SK-N-SH (cell line): ENCODE measurements around the gene DACT2. TPM values are rescaled to one million over a fixed set of nuclear protein-coding genes. Genes with fewer than 3 reads are reported as not detected.

Experiments
- CTCF ChIA-PET: fragments of 300-600, 350-600 bp; formaldehyde crosslinking; extraction: SDS; loops from one replicate; lab custom pipeline; 2021; lab: Yijun Ruan, JAX
- POLR2A ChIA-PET: fragments of 350-600 bp; sonication (Branson Sonifier 250); formaldehyde crosslinking; extraction: SDS; loops from one replicate; lab custom pipeline; 2020; ENCODE audit warnings: antibody characterized with exemption, inconsistent platforms; lab: Yijun Ruan, JAX
- DNase-seq: peaks from one replicate; pipeline ENCODE4 v3.0.0; 2012
- H2AFZ ChIP-seq: fragments of 200-600 bp; sonication (generic); 2 replicates; pipeline ENCODE4 v1.8.1; 2016; ENCODE audit warnings: antibody characterized with exemption, mild to moderate bottlenecking, low read depth
- H3F3A ChIP-seq: fragments of 200-600 bp; sonication (generic); replicated peaks from 2 replicates; pipeline ENCODE3; 2016; ENCODE audit warnings: antibody characterized with exemption, mild to moderate bottlenecking; ENCODE audit not compliant: insufficient read depth
- H3K27ac ChIP-seq, 2 experiments: fragments of 200-500 bp in 1 of 2; fragments of 200-600 bp in 1 of 2; sonication (Bioruptor generic) in 1 of 2; sonication (generic), shearing (Covaris generic) in 1 of 2; 2 replicates each; pipeline versions ENCODE4 v1.5.1 to v1.6.1; 2014 to 2016; ENCODE audit warnings: low read depth in 2 of 2, inconsistent platforms in 1 of 2, low read length in 1 of 2, mild to moderate bottlenecking in 1 of 2, mixed read lengths in 1 of 2
- H3K27me3 ChIP-seq: fragments of 200-600 bp; sonication (generic), shearing (Covaris generic); 2 replicates; pipeline ENCODE4 v1.6.1; 2016; ENCODE audit warnings: mixed run types; ENCODE audit not compliant: insufficient read depth
- H3K36me3 ChIP-seq, 2 experiments: fragments of 200-500 bp in 1 of 2; fragments of 200-600 bp in 1 of 2; sonication (Bioruptor generic) in 1 of 2; sonication (generic) in 1 of 2; replicated peaks in 1 of 2; 2 replicates each; pipeline versions ENCODE3 to v1.5.1; 2014 to 2016; ENCODE audit warnings: low read length in 1 of 2, mild to moderate bottlenecking in 1 of 2; ENCODE audit not compliant: insufficient read depth in 2 of 2, control insufficient read depth in 1 of 2
- H3K4me1 ChIP-seq, 2 experiments: fragments of 200-500 bp in 1 of 2; fragments of 200-600 bp in 1 of 2; sonication (Bioruptor generic) in 1 of 2; sonication (generic), shearing (Covaris generic) in 1 of 2; 2 replicates each; pipeline versions ENCODE4 v1.5.1 to v1.6.1; 2014 to 2016; ENCODE audit warnings: low read depth in 1 of 2, low read length in 1 of 2, mixed run types in 1 of 2; ENCODE audit not compliant: insufficient read depth in 2 of 2, control insufficient read depth in 1 of 2
- H3K4me2 ChIP-seq: fragments of 200-600 bp; sonication (generic), shearing (Covaris generic); 2 replicates; pipeline ENCODE4 v1.6.1; 2017; ENCODE audit warnings: mixed run types
- H3K4me3 ChIP-seq, 2 experiments: fragments of 200-500 bp in 1 of 2; fragments of 200-600 bp in 1 of 2; sonication (Bioruptor generic) in 1 of 2; sonication (generic), shearing (Covaris generic) in 1 of 2; 2 replicates each; pipeline versions ENCODE4 v1.5.1 to v1.8.1; 2014 to 2016; ENCODE audit warnings: low read depth in 2 of 2, inconsistent platforms in 1 of 2, low read length in 1 of 2, mild to moderate bottlenecking in 1 of 2, mixed read lengths in 1 of 2, moderate library complexity in 1 of 2
- H3K79me2 ChIP-seq: fragments of 200-600 bp; sonication (generic); 2 replicates; pipeline ENCODE4 v1.8.1; 2017; ENCODE audit warnings: mild to moderate bottlenecking; ENCODE audit not compliant: insufficient read depth
- H3K9ac ChIP-seq: fragments of 200-600 bp; sonication (generic); 2 replicates; pipeline ENCODE4 v1.6.1; 2017; ENCODE audit warnings: mixed run types
- H3K9me2 ChIP-seq: fragments of 200-600 bp; sonication (generic); 2 replicates; pipeline ENCODE4 v1.6.1; 2017; ENCODE audit warnings: mixed run types
- H3K9me3 ChIP-seq: fragments of 200-600 bp; sonication (generic); 2 replicates; pipeline ENCODE4 v1.6.1; 2017; ENCODE audit warnings: mixed run types, mild to moderate bottlenecking, moderate library complexity
- H4K20me1 ChIP-seq: fragments of 200-600 bp; sonication (generic); 2 replicates; pipeline ENCODE4 v1.6.1; 2017; ENCODE audit warnings: mild to moderate bottlenecking, mixed run types; ENCODE audit not compliant: insufficient read depth
- CHD2 ChIP-seq: fragments of 150-350 bp; IDR thresholded peaks from 2 replicates; pipeline ENCODE4 v1.6.1; 2018; ENCODE audit warnings: low read length; ENCODE audit not compliant: partially characterized antibody
- CTCF ChIP-seq: fragments of 200-600 bp; sonication (generic); IDR thresholded peaks from 2 replicates; pipeline ENCODE4 v1.6.1; 2017; ENCODE audit warnings: antibody characterized with exemption, mild to moderate bottlenecking, moderate library complexity
- ELF1 ChIP-seq: IDR thresholded peaks from 2 replicates; pipeline ENCODE4 v1.4.0; 2012
- FOSL2 ChIP-seq: IDR thresholded peaks from 2 replicates; pipeline ENCODE4 v1.4.0; 2012; ENCODE audit warnings: low read depth, mild to moderate bottlenecking, moderate library complexity, borderline replicate concordance
- FOXJ3 ChIP-seq: sonication (generic); formaldehyde crosslinking; IDR thresholded peaks from 2 replicates; pipeline ENCODE4 v1.5.1; 2020; ENCODE audit warnings: mild to moderate bottlenecking, missing genetic modification reagents
- GABPA ChIP-seq: IDR thresholded peaks from 2 replicates; pipeline ENCODE4 v1.4.0; 2012; ENCODE audit warnings: low read depth, mild to moderate bottlenecking
- IRF3 ChIP-seq: fragments of 150-350 bp; IDR thresholded peaks from 2 replicates; pipeline ENCODE4 v1.6.1; 2016; ENCODE audit warnings: mild to moderate bottlenecking, low read depth, low read length
- RAD21 ChIP-seq: IDR thresholded peaks from 2 replicates; pipeline ENCODE4 v1.6.1; 2012; ENCODE audit warnings: mild to moderate bottlenecking, low read length
- RFX5 ChIP-seq: IDR thresholded peaks from 2 replicates; pipeline ENCODE4 v1.6.1; 2012; ENCODE audit warnings: mild to moderate bottlenecking, improper control_type of control experiment, low read length
- RXRA ChIP-seq: IDR thresholded peaks from 2 replicates; pipeline ENCODE4 v1.4.0; 2012; ENCODE audit warnings: low read depth, mild to moderate bottlenecking, borderline replicate concordance
- SIN3A ChIP-seq: IDR thresholded peaks from 2 replicates; pipeline ENCODE4 v1.6.1; 2012; ENCODE audit warnings: low read depth, mild to moderate bottlenecking, low read length, moderate library complexity, borderline replicate concordance
- TCF12 ChIP-seq: IDR thresholded peaks from 2 replicates; pipeline ENCODE4 v1.4.0; 2012
- TEAD4 ChIP-seq: IDR thresholded peaks from 2 replicates; pipeline ENCODE4 v1.4.0; 2012; ENCODE audit warnings: mild to moderate bottlenecking, borderline replicate concordance; ENCODE audit not compliant: insufficient read depth
- USF1 ChIP-seq: IDR thresholded peaks from 2 replicates; pipeline ENCODE4 v1.4.0; 2012; ENCODE audit warnings: low read depth, borderline replicate concordance
- WGBS: methylation state at CpG from one replicate; pipeline ENCODE4 v1.1.6; 2017; ENCODE audit warnings: low lambda C conversion rate; 5-methylcytosine and 5-hydroxymethylcytosine counted together
- polyA plus RNA-seq, 3 experiments: library from polyadenylated mRNA; depleted of rRNA; stranded (reverse); fragments of >200 nt; gene quantifications; 2 replicates each; pipeline ENCODE4 v1.2.3, GENCODE V29; 2012

The DACT2 gene
- polyA plus RNA-seq, 1 of the 3 experiments (the other 2 are of a cell fraction), result not detected

- Histone ChIP-seq H3K9me2 (no peaks in the 10 kb centered on the region), H3K79me2 (no peaks in the 10 kb centered on the region), H3F3A (no peaks in the 10 kb centered on the region), H3K27ac (no peak overlapping the region), H3K4me3 (no peak overlapping the region), H3K9ac (no peak overlapping the region), H3K9me3 (no peaks in the 10 kb centered on the region), H3K4me2 (no peak overlapping the region), H3K27me3 (no peaks in the 10 kb centered on the region), H4K20me1 (no peaks in the 10 kb centered on the region), H2AFZ (no peak overlapping the region), H3K4me1 (peaks cover 0 to 12% of the 10 kb centered on the region in 2 experiments; a peak in 2 of 4 replicates), H3K36me3 (no peaks in the 10 kb centered on the region)
- DNase-seq, result no peak
- 75% methylated on average over 15 of the region's 19 CpGs for WGBS
- TF ChIP-seq RXRA (no peak), CTCF (no peak), ELF1 (no peak), SIN3A (no peak), FOXJ3 (CRISPR knock-in tag) (no peak)
- ChIA-PET POLR2A (interaction anchor here (0.7 kb wide), 1 partner anchor 302 kb away, joined by 4 read pairs; no protein-coding TSS in a partner anchor), CTCF (no interaction called here)
These were observed 49.1 kb downstream of the DACT2 start for GRCh38 chr6:168270274-168271172.

GRCh38 chr6:168269455-168270243 is 49.9 kb downstream of the DACT2 start:
- ChIA-PET CTCF (no interaction called here), POLR2A (no interaction called here)
- no peaks in the 10 kb centered on the region for H4K20me1 ChIP-seq
- no peak for DNase-seq
- WGBS, result 68% methylated on average over 10 of the region's 16 CpGs
- no peak overlapping the region for H3K4me2 ChIP-seq
- H3F3A ChIP-seq, result no peaks in the 10 kb centered on the region
- no peaks in the 10 kb centered on the region for H3K27me3 ChIP-seq
- H3K79me2 ChIP-seq, result no peaks in the 10 kb centered on the region
- peaks cover 0 to 12% of the 10 kb centered on the region in 2 experiments; a peak in 2 of 4 replicates for H3K4me1 ChIP-seq
- no peaks in the 10 kb centered on the region for H3K9me2 ChIP-seq
- no peaks in the 10 kb centered on the region for H3K9me3 ChIP-seq
- TF ChIP-seq TEAD4 (no peak), CTCF (no peak), GABPA (no peak), RXRA (no peak), ELF1 (no peak), RAD21 (no peak), FOSL2 (no peak), FOXJ3 (CRISPR knock-in tag) (no peak), USF1 (no peak), RFX5 (no peak), IRF3 (no peak), TCF12 (no peak), CHD2 (no peak)
- no peak overlapping the region for H3K4me3 ChIP-seq
- H3K27ac ChIP-seq, result no peak overlapping the region
- H2AFZ ChIP-seq, result no peak overlapping the region
- no peaks in the 10 kb centered on the region for H3K36me3 ChIP-seq
- H3K9ac ChIP-seq, result no peak overlapping the region
